ENCODE data around the gene TMEM255B.

DNA sequence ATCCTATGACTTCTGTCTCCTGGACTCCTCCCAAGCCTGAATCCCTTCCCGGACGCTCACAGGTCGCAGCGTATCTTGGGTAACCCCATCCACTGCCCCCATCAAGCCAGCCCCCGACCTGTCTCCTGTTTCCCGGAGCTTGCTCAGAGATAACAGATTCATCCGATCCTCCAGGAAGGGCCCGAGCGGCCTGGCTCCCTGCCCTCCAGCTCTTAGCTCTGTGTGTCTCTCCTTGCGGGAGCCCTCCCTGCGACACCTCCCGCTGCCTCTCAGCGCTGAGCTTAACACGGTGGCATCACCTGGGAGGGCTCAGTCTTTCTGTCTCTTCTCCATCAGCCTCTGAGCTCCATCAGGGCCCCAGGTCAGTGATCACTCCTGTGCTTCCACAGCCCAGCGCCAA lies 4.3 kb upstream of the TMEM255B start:
- TF ChIP-seq ZNF707 (CRISPR knock-in tag; conservative IDR thresholded peaks at IDR 0.05) (no peak), SP2 (IDR thresholded peaks at IDR 0.05; ENCODE audit: extremely low read depth, low read depth, low read length, poor library complexity, severe bottlenecking) (no peak), RAD21 (CRISPR knock-in tag; conservative IDR thresholded peaks at IDR 0.05 in 1 of 2, IDR thresholded peaks at IDR 0.05 in 1 of 2) (no peak), ZFP36 (IDR thresholded peaks at IDR 0.05; ENCODE audit: low read depth, low read length, partially characterized antibody) (no peak), ESRRA (IDR thresholded peaks at IDR 0.05; ENCODE audit: borderline replicate concordance, low read depth) (no peak), ZNF23 (CRISPR knock-in tag; IDR thresholded peaks at IDR 0.05) (no peak)
- TF ChIP-seq, protein P1, sequence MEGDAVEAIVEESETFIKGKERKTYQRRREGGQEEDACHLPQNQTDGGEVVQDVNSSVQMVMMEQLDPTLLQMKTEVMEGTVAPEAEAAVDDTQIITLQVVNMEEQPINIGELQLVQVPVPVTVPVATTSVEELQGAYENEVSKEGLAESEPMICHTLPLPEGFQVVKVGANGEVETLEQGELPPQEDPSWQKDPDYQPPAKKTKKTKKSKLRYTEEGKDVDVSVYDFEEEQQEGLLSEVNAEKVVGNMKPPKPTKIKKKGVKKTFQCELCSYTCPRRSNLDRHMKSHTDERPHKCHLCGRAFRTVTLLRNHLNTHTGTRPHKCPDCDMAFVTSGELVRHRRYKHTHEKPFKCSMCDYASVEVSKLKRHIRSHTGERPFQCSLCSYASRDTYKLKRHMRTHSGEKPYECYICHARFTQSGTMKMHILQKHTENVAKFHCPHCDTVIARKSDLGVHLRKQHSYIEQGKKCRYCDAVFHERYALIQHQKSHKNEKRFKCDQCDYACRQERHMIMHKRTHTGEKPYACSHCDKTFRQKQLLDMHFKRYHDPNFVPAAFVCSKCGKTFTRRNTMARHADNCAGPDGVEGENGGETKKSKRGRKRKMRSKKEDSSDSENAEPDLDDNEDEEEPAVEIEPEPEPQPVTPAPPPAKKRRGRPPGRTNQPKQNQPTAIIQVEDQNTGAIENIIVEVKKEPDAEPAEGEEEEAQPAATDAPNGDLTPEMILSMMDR (IDR thresholded peaks at IDR 0.05 in 2 of 3, conservative IDR thresholded peaks at IDR 0.05 in 1 of 3; ENCODE audit: insufficient read depth in 2 of 3, low read depth in 1 of 3, low read length in 3 of 3): no peak
- TF ChIP-seq, protein P2, sequence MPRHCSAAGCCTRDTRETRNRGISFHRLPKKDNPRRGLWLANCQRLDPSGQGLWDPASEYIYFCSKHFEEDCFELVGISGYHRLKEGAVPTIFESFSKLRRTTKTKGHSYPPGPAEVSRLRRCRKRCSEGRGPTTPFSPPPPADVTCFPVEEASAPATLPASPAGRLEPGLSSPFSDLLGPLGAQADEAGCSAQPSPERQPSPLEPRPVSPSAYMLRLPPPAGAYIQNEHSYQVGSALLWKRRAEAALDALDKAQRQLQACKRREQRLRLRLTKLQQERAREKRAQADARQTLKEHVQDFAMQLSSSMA (CRISPR knock-in tag; IDR thresholded peaks at IDR 0.05): no peak
- TF ChIP-seq, protein P3, sequence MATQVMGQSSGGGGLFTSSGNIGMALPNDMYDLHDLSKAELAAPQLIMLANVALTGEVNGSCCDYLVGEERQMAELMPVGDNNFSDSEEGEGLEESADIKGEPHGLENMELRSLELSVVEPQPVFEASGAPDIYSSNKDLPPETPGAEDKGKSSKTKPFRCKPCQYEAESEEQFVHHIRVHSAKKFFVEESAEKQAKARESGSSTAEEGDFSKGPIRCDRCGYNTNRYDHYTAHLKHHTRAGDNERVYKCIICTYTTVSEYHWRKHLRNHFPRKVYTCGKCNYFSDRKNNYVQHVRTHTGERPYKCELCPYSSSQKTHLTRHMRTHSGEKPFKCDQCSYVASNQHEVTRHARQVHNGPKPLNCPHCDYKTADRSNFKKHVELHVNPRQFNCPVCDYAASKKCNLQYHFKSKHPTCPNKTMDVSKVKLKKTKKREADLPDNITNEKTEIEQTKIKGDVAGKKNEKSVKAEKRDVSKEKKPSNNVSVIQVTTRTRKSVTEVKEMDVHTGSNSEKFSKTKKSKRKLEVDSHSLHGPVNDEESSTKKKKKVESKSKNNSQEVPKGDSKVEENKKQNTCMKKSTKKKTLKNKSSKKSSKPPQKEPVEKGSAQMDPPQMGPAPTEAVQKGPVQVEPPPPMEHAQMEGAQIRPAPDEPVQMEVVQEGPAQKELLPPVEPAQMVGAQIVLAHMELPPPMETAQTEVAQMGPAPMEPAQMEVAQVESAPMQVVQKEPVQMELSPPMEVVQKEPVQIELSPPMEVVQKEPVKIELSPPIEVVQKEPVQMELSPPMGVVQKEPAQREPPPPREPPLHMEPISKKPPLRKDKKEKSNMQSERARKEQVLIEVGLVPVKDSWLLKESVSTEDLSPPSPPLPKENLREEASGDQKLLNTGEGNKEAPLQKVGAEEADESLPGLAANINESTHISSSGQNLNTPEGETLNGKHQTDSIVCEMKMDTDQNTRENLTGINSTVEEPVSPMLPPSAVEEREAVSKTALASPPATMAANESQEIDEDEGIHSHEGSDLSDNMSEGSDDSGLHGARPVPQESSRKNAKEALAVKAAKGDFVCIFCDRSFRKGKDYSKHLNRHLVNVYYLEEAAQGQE (IDR thresholded peaks at IDR 0.05; ENCODE audit: borderline replicate concordance): no peak
- TF ChIP-seq, protein P3 (CRISPR knock-in tag; IDR thresholded peaks at IDR 0.05; ENCODE audit: low read depth): no peak
- TF ChIP-seq, protein P4, sequence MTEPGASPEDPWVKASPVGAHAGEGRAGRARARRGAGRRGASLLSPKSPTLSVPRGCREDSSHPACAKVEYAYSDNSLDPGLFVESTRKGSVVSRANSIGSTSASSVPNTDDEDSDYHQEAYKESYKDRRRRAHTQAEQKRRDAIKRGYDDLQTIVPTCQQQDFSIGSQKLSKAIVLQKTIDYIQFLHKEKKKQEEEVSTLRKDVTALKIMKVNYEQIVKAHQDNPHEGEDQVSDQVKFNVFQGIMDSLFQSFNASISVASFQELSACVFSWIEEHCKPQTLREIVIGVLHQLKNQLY (CRISPR knock-in tag; conservative IDR thresholded peaks at IDR 0.05): no peak
- TF ChIP-seq, protein P5, sequence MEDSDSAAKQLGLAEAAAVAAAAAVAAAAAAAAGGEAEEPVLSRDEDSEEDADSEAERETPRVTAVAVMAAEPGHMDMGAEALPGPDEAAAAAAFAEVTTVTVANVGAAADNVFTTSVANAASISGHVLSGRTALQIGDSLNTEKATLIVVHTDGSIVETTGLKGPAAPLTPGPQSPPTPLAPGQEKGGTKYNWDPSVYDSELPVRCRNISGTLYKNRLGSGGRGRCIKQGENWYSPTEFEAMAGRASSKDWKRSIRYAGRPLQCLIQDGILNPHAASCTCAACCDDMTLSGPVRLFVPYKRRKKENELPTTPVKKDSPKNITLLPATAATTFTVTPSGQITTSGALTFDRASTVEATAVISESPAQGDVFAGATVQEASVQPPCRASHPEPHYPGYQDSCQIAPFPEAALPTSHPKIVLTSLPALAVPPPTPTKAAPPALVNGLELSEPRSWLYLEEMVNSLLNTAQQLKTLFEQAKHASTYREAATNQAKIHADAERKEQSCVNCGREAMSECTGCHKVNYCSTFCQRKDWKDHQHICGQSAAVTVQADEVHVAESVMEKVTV (CRISPR knock-in tag; IDR thresholded peaks at IDR 0.05): no peak
